Ovary (tissue), 9 donors: ENCODE results near the gene LRRTM3. TPM values are rescaled to one million over a fixed set of nuclear protein-coding genes. Genes with fewer than 3 reads are reported as not detected.

Experiments
- DNase-seq, 5 donors: peaks; one replicate each; pipeline ENCODE4 v3.0.0-alpha.2; 2019 to 2020
- H3K27ac ChIP-seq, 2 donors: fragments of 200-600 bp; one replicate each; pipeline versions ENCODE4 v1.5.1 to v1.8.0; 2019 to 2022
- H3K27me3 ChIP-seq: fragments of 200-600 bp; one replicate; pipeline ENCODE4 v1.8.0; 2022
- H3K36me3 ChIP-seq: fragments of 200-600 bp; sonication (generic); one replicate; pipeline ENCODE4 v1.5.1; 2019
- H3K4me1 ChIP-seq: one replicate; pipeline ENCODE4 v1.8.1; 2013; ENCODE audit warnings: mild to moderate bottlenecking, moderate library complexity; ENCODE audit not compliant: insufficient read depth
- H3K4me3 ChIP-seq: fragments of 200-600 bp; sonication (generic); one replicate; pipeline ENCODE4 v1.5.1; 2017
- H3K9me3 ChIP-seq, 2 donors: fragments of 200-600 bp in 1 of 2; sonication (generic) in 1 of 2; one replicate each; pipeline versions ENCODE4 v1.5.1 to v1.8.1; 2013 to 2019; ENCODE audit warnings: mild to moderate bottlenecking in 1 of 2, moderate library complexity in 1 of 2
- CTCF ChIP-seq, 3 donors: fragments of 450-650 bp in 2 of 3; fragments of 200-600 bp in 1 of 3; IDR thresholded peaks; one replicate each; pipeline versions ENCODE4 v1.5.1 to v1.8.0; 2016 to 2022; ENCODE audit warnings: antibody characterized with exemption in 3 of 3, mild to moderate bottlenecking in 1 of 3
- EP300 ChIP-seq: sonication (generic); formaldehyde crosslinking; IDR thresholded peaks from one replicate; pipeline ENCODE4 v1.6.1; 2017; ENCODE audit warnings: antibody characterized with exemption
- POLR2A ChIP-seq: fragments of 450-650 bp; IDR thresholded peaks from one replicate; pipeline ENCODE4 v1.6.1; 2017; ENCODE audit warnings: antibody characterized with exemption, mild to moderate bottlenecking, moderate library complexity
- WGBS, 3 donors: extraction: QIAGEN DNeasy Blood & Tissue Kit in 1 of 3; methylation state at CpG; one replicate each; pipeline versions ENCODE4 v1.1.5 to v1.1.7; 2013 to 2017; 5-methylcytosine and 5-hydroxymethylcytosine counted together
- intact Hi-C, 4 donors: fragments of 100-400 bp; cut with DNase I; formaldehyde crosslinking; loops; one replicate each; pipeline versions ENCODE4 v1.11.0 to v1.15.1; 2022 to 2023
- polyA plus RNA-seq, 2 donors: library from polyadenylated mRNA; stranded (reverse); fragments of 200-250 nt in 1 of 2; fragments of 350-450 nt in 1 of 2; fragmentation: Illumina TruSeq in 1 of 2; extraction: RNeasy Lipid Tissue Mini Kit (QIAGEN cat#74804) in 1 of 2; gene quantifications; one replicate each; pipeline ENCODE4 v1.2.3, GENCODE V29; 2013 to 2014
- total RNA-seq, 7 donors: library from RNA; depleted of rRNA in 2 of 7; stranded (reverse); fragments of >200 nt in 2 of 7; fragmentation: NEBNext Ultra II Directional in 3 of 7; extraction: Animal tissue kit (Norgen Biotek cat#: 25700) in 3 of 7; gene quantifications; one replicate each; pipeline versions ENCODE4 v1.1.0 to v1.2.4, GENCODE V29; 2016 to 2023
- donor health status: DM: no; HTN: no; CAD: no; lungs with moderate emphysema.
- donor health status: DM: no; HTN: no; CAD: no.
- donor health status: Bipolar disorder and iron deficiency.
- donor health status: DM: yes; HTN: yes; CAD: no.
- donor health status: DM: no; HTN: no; CAD: no.
- donor health status: DM: yes; HTN: yes; CAD: no.

The LRRTM3 gene
- total and polyA plus RNA-seq, 9 donors: 0.33 to 5.9 (median 1.4) TPM

DNA sequence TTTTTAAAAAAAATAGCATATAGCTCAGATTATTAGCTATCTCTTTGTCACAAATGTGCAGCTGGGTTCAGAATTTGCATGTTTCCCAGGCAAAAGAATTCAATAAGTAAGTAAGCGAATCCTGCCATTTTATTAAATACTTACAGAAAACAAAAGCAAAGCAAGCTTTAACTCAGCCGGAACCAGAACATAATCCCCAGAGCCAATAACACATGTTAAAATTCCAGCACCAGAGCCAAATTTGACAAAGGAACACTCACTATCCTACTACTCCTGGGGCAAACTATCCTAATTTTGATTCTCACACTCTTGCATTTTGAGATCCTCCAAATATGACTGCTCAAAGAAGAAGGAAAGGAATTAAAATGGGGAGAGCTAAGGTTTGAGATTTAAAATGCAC, 32.6 kb downstream of the LRRTM3 start:
- H3K4me3 ChIP-seq: no peak overlapping the region
- peaks cover 3% of the 10 kb centered on the region for H3K4me1 ChIP-seq
- no peak for DNase-seq
- TF ChIP-seq CTCF (IDR thresholded peaks at IDR 0.05) (no peak), EP300 (no peak), POLR2A (no peak)
- no peaks in the 10 kb centered on the region for H3K9me3 ChIP-seq
- WGBS, 3 donors: 13 to 22% (median 17%) methylated on average over 2 of the region's 2 CpGs
- no peaks in the 10 kb centered on the region for H3K27me3 ChIP-seq
- intact Hi-C loops: no loop called here
- peak overlapping the region in 1 of 2 donors; percentile 40 for H3K27ac ChIP-seq
- H3K36me3 ChIP-seq: no peaks in the 10 kb centered on the region

GRCh38 chr10:66964946-66965345, 39.1 kb downstream of the LRRTM3 start:
- H3K4me3 ChIP-seq: no peak overlapping the region
- TF ChIP-seq POLR2A (no peak), EP300 (no peak), CTCF (IDR thresholded peaks at IDR 0.05) (no peak)
- no peaks in the 10 kb centered on the region for H3K36me3 ChIP-seq
- no peaks in the 10 kb centered on the region for H3K27me3 ChIP-seq
- no peaks in the 10 kb centered on the region for H3K4me1 ChIP-seq
- 40 to 56% (median 41%) methylated on average over 4 of the region's 4 CpGs for WGBS, 3 donors
- peak in 3 of 5 donors; percentile 28 to 48 (median 33) for DNase-seq
- H3K27ac ChIP-seq: no peak overlapping the region
- no peaks in the 10 kb centered on the region for H3K9me3 ChIP-seq
- intact Hi-C loops: no loop called here

DNA sequence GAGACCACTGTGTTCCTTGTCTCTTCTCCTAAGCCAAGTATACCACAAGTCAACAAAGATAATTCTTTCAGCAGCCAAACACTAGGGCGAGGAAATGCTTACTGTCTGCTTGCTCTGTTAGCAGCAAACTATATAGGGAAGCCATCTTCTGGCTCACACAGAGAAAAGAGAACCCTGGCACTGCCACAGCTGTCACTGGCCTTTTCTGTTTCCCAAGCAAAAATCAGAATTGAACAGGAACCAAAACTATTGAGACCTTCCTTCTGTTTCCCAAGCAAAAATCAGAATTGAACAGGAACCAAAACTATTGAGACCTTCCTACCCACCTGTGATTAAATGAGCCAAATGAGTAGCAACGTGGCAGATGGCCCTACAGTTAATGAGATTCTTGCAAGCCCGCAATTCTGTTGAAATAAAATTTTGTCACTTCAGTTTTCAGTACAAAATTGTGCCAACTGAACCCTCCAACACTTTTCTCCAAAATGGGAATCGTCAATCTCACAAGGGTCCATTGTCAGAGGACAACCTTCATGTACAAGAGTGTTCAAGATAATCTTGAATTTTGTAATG, 54.5 kb downstream of the LRRTM3 start:
- 89 to 92% (median 90%) methylated on average over 4 of the region's 4 CpGs for WGBS, 3 donors

DNA sequence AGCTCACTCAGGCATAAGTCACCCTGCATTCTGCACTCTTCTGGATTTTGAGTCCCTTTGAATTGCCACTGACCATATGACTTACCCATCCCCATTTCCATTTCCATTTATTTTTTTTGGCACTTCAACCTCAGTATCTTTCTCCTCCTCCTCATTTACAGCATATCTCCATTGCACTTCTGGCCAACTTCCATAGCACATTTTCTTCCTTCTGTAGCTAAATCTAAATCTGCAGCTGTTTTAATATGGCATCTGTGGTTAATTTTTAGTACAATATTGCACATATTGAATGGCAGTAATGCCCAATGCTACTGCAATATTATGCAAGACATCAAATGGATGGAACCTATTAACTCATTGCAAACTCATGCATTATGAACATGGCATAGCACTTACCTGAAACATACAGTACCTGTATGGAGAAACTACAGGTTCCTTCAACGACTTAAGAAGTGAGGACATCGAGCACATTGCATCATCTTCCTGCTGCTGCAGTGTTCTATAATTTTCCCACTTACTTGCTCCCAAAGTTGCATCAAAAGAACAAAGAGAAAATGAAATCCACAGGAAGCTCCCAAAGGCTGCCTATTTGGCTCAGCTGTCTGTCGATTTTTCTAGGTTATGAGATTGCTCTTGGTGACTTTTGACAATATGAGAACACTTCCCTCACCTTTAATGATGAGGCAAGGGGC, 55.7 kb downstream of the LRRTM3 start:
- intact Hi-C loops: no loop called here
- no peaks in the 10 kb centered on the region for H3K9me3 ChIP-seq
- WGBS, 3 donors: 89 to 91% (median 90%) methylated on average over 3 of the region's 3 CpGs
- H3K36me3 ChIP-seq: no peaks in the 10 kb centered on the region
- H3K4me1 ChIP-seq: no peaks in the 10 kb centered on the region
- DNase-seq: no peak
- no peak overlapping the region for H3K4me3 ChIP-seq
- no peak overlapping the region for H3K27ac ChIP-seq
- TF ChIP-seq EP300 (no peak), CTCF (IDR thresholded peaks at IDR 0.05) (no peak), POLR2A (no peak)
- H3K27me3 ChIP-seq: no peaks in the 10 kb centered on the region

More for the DNA sequence above, 54.5 kb downstream of the LRRTM3 start:
- Histone ChIP-seq H3K36me3 (no peaks in the 10 kb centered on the region), H3K27ac (no peak overlapping the region), H3K9me3 (no peaks in the 10 kb centered on the region), H3K27me3 (no peaks in the 10 kb centered on the region), H3K4me3 (no peak overlapping the region), H3K4me1 (no peaks in the 10 kb centered on the region)
- DNase-seq: no peak
- TF ChIP-seq POLR2A (no peak), CTCF (IDR thresholded peaks at IDR 0.05) (no peak), EP300 (no peak)
- intact Hi-C loops: no loop called here
